Stromal cell of bone marrow (primary cell): ENCODE measurements around the gene LIPM.
A peak's percentile ranks its signal among the peaks of the same experiment; 100 is the strongest.

ENCODE experiments used
- DNase-seq: peaks from one replicate; pipeline ENCODE4 v3.0.0-alpha.2; 2012; ENCODE audit warnings: low read depth

The LIPM gene, protein sequence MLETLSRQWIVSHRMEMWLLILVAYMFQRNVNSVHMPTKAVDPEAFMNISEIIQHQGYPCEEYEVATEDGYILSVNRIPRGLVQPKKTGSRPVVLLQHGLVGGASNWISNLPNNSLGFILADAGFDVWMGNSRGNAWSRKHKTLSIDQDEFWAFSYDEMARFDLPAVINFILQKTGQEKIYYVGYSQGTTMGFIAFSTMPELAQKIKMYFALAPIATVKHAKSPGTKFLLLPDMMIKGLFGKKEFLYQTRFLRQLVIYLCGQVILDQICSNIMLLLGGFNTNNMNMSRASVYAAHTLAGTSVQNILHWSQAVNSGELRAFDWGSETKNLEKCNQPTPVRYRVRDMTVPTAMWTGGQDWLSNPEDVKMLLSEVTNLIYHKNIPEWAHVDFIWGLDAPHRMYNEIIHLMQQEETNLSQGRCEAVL

DNA sequence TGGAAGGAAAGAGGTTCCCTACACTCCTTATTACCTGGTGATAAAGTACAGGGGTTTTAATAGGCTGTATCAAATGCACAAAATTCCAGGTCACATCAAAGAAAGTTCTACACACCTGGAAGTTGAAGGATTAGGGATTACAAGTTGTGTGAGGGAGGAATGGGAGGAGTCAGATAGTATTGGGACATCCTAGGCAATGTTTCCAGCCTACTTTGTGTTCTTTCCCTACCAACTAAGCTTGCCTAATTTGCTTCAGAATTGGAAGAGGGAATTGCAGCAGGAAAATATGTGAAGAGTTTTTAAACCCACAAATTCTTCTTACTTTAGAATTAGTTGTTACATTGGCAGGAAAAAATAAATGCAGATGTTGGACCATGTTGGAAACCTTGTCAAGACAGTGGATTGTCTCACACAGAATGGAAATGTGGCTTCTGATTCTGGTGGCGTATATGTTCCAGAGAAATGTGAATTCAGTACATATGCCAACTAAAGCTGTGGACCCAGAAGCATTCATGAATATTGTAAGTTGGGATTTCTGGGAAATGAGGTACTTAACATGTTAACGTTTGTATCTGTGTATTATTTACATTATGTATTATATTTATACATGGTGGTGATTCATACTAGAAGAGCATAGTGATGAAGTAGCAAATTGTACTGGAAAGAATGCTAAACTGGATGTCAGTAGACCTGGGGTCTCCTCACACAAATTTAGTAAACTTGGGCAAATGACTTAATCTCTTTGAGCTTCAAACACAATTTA, at the start of gene LIPM:
Gene LIPM, plus strand, starts transcription at position 208 of the 763 bp plus-strand sequence. Its CDS starts 167 bp downstream, at position 375.
- DNase-seq, result no peak

DNA sequence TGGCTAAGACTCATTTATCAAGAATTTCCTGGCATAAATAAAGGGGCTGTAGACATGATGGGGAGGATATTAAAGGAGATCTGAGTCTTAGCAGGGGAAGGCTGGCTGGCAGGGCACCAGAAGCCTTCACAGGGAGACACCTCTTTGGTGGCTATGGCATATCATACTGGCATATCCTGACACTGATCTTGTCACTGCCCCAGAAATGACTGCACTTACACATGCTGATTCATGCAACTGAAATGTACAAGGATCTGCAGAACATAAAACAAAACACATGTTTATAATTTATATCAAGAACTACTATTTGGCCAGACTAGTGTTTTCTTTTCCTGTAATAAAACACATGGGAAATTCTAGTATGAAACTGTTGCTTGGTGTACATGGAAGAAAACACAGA, 48.2 kb upstream of the LIPM start:
- peak; percentile 61 for DNase-seq

DNA sequence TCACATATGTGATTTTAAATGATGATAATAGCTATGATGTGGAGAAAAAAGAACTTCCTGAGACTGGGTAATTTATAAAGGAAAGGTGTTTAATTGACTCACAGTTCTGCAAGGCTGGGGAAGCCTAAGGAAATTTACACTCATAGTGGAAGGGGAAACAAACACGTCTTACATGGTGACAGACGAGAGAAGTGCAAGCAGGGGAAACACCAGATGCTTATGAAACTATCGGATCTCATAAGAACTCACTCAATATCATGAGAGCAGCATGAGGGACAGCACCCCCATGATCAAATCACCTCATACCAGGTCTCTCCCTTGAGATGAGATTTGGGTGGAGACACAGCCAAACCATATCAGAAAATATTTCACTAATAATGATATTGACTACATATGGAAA, 46.8 kb upstream of the LIPM start:
- DNase-seq, result no peak

DNA sequence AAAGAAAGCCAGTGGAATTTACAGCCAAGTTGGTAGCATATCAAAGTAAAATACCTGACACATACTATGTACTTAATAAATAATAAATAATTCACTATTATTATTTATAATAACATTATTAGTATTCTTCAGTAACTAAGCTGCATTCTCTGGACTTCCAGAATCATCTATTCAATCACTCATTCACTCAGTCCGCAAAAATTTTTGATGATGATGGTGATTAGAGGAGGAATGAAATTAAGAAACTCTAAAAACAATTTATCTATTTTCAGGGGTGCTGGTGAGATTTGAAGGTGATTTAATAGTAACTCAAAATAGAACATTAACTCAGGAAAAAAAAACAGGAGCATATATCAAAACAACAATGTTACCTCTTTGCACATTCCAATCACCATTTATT, 45.9 kb upstream of the LIPM start:
- DNase-seq, result no peak

DNA sequence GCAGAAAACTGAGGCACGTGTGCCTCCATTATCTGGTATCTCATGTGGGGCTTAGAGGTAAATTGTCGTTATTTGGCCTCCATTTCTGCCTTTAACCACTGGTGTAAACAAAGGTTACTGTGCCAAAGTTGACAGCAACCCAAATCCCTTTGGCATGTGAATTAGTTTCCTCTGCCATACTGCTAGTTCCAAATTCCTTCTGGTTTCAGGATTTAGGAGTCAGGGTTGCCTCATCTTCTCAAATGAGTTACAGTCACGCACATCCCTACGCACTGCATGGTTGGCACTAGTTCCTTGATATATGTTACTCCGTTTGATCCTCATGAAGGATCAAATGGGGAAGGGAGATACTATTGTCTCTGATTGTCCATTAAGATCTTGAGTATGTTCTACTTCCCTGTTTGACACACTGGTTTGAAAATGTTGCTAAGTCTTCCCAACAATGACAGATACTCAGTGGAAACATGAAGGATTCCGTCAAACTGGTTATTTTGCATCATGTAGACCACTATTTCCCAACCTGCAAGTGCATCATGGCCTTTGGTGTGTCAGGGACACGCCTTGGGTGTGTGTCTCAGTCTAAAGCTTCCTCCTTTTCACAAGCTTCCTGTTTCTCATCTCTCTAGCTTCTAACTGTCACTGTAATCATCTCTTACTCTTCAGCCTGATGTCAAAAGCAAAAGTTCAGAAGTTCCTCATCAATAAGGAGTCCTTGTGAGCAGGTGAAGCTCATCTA, 43.0 kb upstream of the LIPM start, which contains the start of gene LIPN:
Gene LIPN, plus strand, starts transcription at position 655 of the 736 bp plus-strand sequence. CDS start 1,386 bp downstream, outside the sequence.
- DNase-seq, result no peak

DNA sequence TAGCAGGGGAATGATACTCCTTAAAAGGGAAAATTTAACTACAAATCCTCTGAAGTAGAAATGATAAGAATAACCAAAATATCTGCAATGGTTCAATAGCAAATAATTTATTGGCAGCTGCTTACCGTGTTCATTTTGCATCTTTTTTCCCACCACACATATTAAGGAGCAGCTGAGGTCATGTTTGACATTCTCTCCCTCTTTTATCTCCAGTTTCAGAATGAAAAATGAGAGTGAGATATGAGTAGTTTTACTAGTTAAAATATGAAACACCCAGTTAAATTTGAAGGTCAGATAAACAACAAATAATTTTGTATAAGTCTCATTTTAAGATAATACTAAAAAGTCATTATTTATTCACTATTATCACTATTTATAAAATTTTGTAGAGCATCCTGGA, 39.6 kb upstream of the LIPM start:
- DNase-seq, result no peak

DNA sequence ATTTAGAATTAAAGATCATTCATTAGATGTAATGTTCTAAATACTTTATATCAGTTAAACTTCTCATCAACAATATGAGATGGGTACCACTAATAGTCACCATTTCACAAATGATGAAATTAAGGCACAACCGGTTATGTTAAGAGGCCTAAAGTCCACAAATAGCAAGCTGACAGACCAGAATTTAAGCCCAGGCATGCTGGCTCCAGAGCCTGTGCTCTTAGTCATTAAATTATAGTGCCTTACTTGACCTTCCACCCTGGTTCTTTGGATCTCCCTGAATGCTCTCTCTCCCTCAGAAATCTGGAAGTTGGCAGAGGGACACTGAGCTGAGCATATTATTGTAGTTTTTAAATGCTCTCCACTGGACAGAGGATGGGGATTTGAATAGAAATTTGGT, 39.1 kb upstream of the LIPM start:
- peak; percentile 16 for DNase-seq

DNA sequence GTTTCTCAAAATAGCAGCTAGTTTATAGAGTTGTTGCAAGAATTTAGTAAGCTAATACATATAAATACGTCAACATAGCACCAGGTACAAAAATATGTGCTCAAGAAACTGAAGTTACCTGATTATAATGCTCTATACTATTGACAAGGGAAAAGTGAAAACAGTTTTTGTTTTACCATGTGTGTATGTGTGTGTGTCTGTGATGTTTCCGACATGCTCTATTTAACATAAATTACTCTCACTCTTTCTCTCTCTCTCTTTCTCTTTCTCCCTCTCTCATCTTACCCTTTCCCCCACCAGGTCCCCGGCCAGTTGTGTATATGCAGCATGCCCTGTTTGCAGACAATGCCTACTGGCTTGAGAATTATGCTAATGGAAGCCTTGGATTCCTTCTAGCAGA, 38.4 kb upstream of the LIPM start:
- no peak for DNase-seq

DNA sequence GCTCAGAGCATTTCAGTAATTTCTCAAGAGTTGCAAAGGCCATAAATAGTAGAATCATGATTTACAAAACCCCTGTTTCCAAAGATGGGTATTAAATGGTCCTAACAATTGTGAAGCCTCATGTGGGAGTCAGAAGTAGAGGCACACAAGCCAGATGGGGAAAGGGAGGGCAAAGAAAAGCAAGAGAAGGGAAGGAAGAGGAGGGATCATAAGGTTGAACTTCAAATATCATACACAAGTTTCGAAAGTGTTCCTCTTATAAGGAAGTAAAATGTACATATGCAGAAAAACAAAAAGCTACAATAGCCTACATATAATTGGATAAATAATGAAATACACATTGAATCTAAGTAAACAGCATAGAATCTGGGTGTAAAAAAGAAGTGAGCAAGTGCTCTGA, 36.7 kb upstream of the LIPM start:
- DNase-seq, result no peak

DNA sequence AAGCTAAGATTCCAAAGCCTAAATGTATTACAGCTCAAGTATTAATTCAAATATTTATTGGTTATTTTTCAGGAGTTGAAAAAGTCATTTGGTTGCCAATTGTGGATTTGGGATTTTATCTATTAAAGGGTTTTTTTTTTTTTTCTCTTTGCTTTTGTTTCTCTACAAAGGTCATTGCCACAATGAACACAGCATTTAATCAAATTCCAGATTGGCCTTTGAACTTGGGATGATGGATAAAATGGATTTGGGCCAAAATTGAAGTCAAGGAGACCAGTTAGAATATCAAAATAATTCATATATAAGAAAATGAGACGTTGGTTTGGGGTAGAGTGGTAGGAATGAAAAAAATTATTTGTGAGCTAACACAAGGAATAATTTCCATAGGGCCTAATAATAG, 33.1 kb upstream of the LIPM start:
- no peak for DNase-seq

DNA sequence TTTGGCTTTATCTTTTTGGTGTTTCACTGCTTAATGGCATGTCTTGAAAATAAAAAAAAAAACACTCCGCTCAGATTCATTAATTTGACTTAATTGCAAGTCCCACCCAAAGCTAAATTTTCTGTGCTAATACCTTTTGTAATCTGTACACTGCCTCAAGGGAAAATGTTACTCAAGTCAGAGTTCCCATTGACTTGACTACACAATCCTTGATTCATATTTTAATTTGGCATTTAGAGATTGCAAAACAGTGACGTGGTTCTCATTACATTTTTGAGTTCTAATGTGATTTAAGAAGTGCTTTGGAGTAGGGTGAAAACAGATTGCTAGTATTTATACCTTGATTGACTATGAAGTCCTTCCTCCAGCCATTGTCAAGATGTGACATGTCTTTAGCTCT, 21.3 kb upstream of the LIPM start:
- no peak for DNase-seq

DNA sequence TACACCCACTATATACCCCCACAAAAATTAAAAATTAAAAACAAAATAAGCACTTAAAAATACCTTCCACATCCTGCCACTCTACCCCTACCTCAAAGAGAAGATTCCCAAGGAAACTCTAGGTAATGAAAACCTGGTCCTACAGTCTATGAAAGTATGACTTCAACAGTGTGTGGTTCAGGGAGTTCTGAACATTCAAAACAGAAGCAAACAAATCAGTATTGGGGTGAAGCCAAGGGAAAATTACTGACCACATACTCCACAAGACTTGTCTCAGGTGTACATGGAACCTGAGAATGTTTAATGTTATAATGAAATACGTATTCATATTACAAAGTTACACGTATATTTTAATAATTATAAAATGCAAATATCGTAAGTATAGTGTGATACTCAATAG, 20.3 kb upstream of the LIPM start:
- no peak for DNase-seq

DNA sequence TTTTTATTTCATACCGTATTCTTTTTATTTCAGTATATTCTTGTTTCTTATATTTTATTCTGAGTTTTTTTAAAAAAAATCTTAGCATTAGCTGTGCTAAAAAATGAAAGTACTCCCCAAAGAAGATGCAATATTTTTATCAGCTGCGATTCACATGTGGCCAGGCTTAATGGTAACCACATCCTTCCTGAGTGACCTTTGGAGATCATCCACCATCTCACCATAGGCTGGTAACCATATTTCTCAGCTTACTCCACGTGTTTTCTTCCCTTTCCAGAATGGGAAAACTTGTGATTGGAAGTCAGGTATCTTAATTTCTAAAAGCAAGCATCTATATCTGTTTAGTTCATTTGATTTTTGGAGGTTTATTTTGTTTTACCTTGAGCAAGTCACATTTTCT, 18.8 kb upstream of the LIPM start:
- no peak for DNase-seq

DNA sequence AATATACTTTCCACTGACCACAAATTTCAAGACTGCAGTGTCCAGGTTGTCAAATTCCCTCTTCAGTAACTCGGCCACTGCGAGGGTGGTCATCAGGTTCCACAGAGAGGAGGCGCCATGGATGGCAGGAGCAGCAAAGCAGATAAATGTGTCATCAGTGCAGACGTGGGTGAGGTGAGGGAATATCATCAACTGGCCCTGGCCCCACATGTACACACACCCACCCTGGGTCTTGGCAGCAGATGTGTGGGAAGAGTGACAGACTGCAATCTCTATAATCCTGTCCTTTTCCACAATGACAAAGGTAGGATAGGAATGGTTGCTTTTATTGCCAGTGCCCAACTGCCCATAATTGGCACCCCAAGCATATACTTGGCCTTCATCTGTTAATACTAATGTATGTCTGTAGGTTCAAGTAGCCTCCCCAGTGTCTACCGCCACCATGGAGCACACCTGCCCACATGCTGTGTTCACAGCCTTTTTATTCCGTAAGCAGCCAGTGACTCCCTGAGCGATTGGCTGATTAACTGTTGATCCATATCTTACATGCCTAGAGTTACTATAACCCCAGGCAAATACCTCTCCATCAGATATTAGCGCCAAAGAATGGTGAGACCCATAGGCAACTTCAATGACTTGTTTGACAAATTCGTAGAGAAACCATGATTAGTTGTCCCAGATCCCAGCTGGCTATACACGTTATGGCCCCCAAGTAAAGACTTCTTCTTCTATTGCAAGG, 16.3 kb upstream of the LIPM start:
- no peak for DNase-seq

DNA sequence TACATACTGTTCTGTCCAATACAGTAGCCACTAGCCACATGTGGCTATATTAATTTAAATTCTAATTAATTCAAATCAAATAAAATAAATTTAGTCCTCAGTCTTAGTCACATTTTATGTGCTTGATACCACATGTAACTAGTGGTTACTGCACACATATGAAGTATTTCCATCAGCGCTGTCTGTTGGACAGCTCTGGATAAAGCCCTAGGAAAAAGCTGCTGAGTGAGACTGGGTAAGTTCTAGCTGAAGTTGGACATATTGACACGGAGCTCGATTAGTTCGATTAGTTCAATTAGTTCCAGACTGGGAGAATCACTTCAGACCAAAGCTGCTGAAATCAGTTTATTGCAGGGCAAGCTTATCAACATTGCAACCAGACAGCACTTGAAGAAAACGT, 15.1 kb upstream of the LIPM start:
- no peak for DNase-seq

DNA sequence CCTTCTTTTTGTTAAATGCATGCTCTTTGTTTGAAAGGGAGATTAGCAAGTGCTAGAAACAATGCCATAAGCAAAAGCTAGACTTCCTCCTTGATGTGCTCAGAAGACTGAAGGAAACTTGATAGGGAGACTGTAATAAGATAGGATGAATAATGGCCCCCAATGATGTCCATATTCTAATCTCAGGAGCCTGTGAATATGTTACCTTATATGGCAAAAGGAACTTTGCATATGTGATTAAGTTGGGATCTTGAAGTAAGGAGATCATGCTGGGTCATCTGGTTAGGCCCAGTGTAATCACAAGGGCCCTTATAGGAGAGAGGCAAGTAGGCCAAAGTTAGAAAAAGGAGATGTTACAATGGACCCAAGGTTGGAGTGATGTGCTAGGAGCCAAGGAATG, 13.6 kb upstream of the LIPM start:
- no peak for DNase-seq

DNA sequence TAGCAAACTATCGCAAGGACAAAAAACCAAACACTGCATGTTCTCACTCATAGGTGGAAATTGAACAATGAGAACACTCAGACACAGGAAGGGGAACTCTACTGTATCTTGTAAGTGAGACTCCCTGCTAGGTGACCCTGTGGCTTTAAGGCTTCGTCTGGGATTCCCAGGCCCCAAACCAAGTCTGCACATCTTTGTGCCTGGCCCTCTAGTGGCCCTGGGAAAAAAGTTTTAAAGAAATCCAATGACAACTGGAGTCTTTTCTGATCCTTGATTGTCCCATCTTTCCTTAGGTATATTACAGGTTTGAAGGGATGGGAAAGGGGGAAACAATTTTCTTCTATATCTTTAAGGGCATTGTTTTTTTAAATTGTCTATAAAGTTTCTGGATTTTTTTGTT, 10.6 kb upstream of the LIPM start:
- DNase-seq, result no peak

DNA sequence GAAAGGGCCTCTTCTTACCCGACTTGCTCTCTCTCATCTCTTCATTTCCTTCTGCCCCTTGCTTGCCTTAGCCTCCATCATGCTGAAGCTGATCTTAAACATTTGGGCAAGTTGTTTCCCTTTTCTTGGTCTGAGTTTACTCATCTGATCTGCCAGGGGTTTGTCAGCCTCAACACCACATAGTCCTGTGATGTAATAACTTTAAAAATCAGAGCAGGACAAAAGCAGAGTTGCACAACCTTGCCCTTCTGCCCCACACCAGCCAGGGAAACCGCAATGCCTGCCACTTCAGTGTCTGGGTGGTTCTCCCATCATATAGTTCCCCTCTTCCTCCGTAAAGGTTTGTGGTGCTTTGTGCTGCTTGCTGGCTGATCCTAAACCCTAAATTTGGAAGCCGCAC, 9.9 kb upstream of the LIPM start:
- DNase-seq, result no peak

DNA sequence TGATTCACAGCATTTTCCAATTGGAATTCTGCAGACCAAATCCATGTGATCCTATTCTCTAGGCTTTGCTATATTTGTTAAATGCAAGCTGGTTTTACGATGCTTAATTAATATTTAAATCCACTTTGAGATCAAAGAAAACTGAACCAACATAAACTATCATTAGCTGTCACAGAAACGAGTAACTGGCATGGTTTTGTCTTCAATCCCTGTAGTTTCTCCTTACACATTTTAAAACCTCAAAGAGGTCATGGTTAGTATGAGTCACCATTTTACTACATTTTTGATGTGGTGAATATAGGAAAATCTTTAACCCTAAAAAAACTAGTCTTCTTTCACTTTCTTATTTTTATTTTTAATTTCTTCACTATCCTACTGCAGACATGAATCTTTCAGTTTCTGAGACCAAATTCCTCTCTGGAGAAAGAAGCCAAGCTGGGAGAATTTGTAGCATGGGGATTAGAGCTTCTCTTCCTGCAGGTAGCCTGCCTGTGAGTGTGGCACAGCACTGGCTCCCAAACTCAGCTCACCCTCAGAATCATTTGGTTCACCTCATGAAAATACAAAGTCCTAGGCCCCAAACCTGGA, 8.7 kb upstream of the LIPM start:
- peak; percentile 64 for DNase-seq

DNA sequence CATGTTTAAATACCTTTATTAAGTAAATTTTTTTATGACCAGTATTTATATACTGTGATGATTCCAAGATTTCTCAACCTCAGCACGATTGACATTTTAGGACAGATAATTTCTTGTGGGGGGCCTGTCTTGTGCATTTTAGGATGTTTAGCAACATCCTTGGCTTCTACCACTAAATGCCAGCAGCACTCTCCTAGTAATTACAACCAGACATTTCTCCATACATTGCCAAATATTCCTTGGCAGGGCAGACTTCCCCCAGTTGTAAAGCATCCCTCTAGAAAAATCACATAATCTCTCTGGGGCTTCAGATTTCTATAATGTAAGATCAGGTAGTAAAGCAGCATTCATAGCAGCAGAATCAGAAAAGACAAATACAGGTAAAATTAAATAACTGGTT, 7.8 kb upstream of the LIPM start:
- no peak for DNase-seq
